Neutrophil (primary cell): ENCODE data around the gene RHNO1.

ENCODE experiments used
- H3K27ac ChIP-seq: fragments of 200-600 bp; sonication (generic); 2 replicates; pipeline ENCODE4 v1.5.1; 2016; ENCODE audit warnings: mild to moderate bottlenecking, moderate library complexity
- H3K27me3 ChIP-seq: fragments of 200-600 bp; sonication (generic); 2 replicates; pipeline ENCODE4 v1.6.0; 2016; ENCODE audit warnings: mild to moderate bottlenecking
- H3K36me3 ChIP-seq: fragments of 200-600 bp; sonication (generic); 2 replicates; pipeline ENCODE4 v1.5.1; 2017
- H3K4me1 ChIP-seq, 2 experiments: fragments of 200-600 bp in 1 of 2; sonication (generic) in 1 of 2; 1 replicate in 1 of 2; 2 replicates in 1 of 2; pipeline versions ENCODE4 v1.5.1 to v1.6.1; 2013 to 2016; ENCODE audit warnings: low read depth in 1 of 2, low read length in 1 of 2, mild to moderate bottlenecking in 1 of 2, moderate library complexity in 1 of 2; ENCODE audit not compliant: control insufficient read depth in 1 of 2, insufficient read depth in 1 of 2
- H3K4me3 ChIP-seq, 2 experiments: fragments of 200-600 bp in 1 of 2; sonication (generic) in 1 of 2; 1 replicate in 1 of 2; 2 replicates in 1 of 2; pipeline ENCODE4 v1.5.1; 2013 to 2016; ENCODE audit warnings: low read depth in 1 of 2, low read length in 1 of 2, mild to moderate bottlenecking in 1 of 2, moderate library complexity in 1 of 2
- H3K9me3 ChIP-seq: fragments of 200-600 bp; sonication (generic); 2 replicates; pipeline ENCODE4 v1.5.1; 2016
- CTCF ChIP-seq: fragments of 200-600 bp; sonication (generic); IDR thresholded peaks from 2 replicates; pipeline ENCODE4 v1.5.1; 2016; ENCODE audit warnings: antibody characterized with exemption

RHNO1 gene

GRCh38 chr12:2919249-2919648 lies 42.2 kb downstream of the RHNO1 start:
- H3K4me3 ChIP-seq = no peak overlapping the region
- no peaks in the 10 kb centered on the region for H3K36me3 ChIP-seq
- no peaks in the 10 kb centered on the region for H3K27me3 ChIP-seq
- H3K4me1 ChIP-seq = no peaks in the 10 kb centered on the region
- no peak overlapping the region for H3K27ac ChIP-seq
- no peaks in the 10 kb centered on the region for H3K9me3 ChIP-seq
- TF ChIP-seq CTCF = no peak

- Histone ChIP-seq H3K4me1 (no peaks in the 10 kb centered on the region), H3K27me3 (no peaks in the 10 kb centered on the region), H3K36me3 (no peaks in the 10 kb centered on the region), H3K4me3 (no peak overlapping the region), H3K9me3 (no peaks in the 10 kb centered on the region), H3K27ac (no peak overlapping the region)
- no peak for TF ChIP-seq CTCF
These were observed 45.3 kb downstream of the RHNO1 start for GRCh38 chr12:2922329-2922728.

- H3K36me3 ChIP-seq = no peaks in the 10 kb centered on the region
- no peaks in the 10 kb centered on the region for H3K27me3 ChIP-seq
- no peaks in the 10 kb centered on the region for H3K9me3 ChIP-seq
- H3K27ac ChIP-seq = no peak overlapping the region
- TF ChIP-seq CTCF = no peak
- H3K4me3 ChIP-seq = no peak overlapping the region
- H3K4me1 ChIP-seq = no peaks in the 10 kb centered on the region
These were observed 46.0 kb downstream of the RHNO1 start for GRCh38 chr12:2923057-2923456.

- no peaks in the 10 kb centered on the region for H3K9me3 ChIP-seq
- H3K4me3 ChIP-seq = no peak overlapping the region
- TF ChIP-seq CTCF = no peak
- H3K36me3 ChIP-seq = no peaks in the 10 kb centered on the region
- H3K27me3 ChIP-seq = no peaks in the 10 kb centered on the region
- no peaks in the 10 kb centered on the region for H3K4me1 ChIP-seq
- no peak overlapping the region for H3K27ac ChIP-seq
These were observed 47.0 kb downstream of the RHNO1 start for GRCh38 chr12:2924019-2924418.

GRCh38 chr12:2925322-2925995 lies 48.4 kb downstream of the RHNO1 start:
- no peak for TF ChIP-seq CTCF
- Histone ChIP-seq H3K4me1 (no peaks in the 10 kb centered on the region), H3K36me3 (no peaks in the 10 kb centered on the region), H3K9me3 (no peaks in the 10 kb centered on the region), H3K27me3 (no peaks in the 10 kb centered on the region), H3K4me3 (no peak overlapping the region), H3K27ac (no peak overlapping the region)

GRCh38 chr12:2930865-2931264 lies 53.8 kb downstream of the RHNO1 start:
- Histone ChIP-seq H3K9me3 (no peaks in the 10 kb centered on the region), H3K27me3 (no peaks in the 10 kb centered on the region), H3K27ac (no peak overlapping the region), H3K4me3 (no peak overlapping the region), H3K4me1 (no peaks in the 10 kb centered on the region), H3K36me3 (no peaks in the 10 kb centered on the region)
- no peak for TF ChIP-seq CTCF
